Thyroid gland (tissue), 4 donors: ENCODE results near the gene DOK1. TPM values are rescaled to one million over a fixed set of nuclear protein-coding genes. Genes with fewer than 3 reads are reported as not detected.

Experiments
- DNase-seq, 2 donors: peaks; one replicate each; pipeline ENCODE4 v3.0.0-alpha.2; 2019
- H3K27ac ChIP-seq, 3 donors: fragments of 200-600 bp; sonication (generic); 1 replicate in 2 of 3; 2 replicates in 1 of 3; pipeline ENCODE4 v1.5.1; 2016 to 2019; ENCODE audit warnings: mild to moderate bottlenecking in 1 of 3, moderate library complexity in 1 of 3
- H3K27me3 ChIP-seq: fragments of 200-600 bp; sonication (generic); one replicate; pipeline ENCODE4 v1.5.1; 2019
- H3K36me3 ChIP-seq, 2 donors: fragments of 200-600 bp; sonication (generic); one replicate each; pipeline ENCODE4 v1.5.1; 2016 to 2019
- H3K4me1 ChIP-seq, 2 donors: fragments of 200-600 bp; sonication (generic); one replicate each; pipeline ENCODE4 v1.5.1; 2017 to 2019
- H3K4me3 ChIP-seq, 3 donors: fragments of 200-600 bp; sonication (generic); replicated peaks in 1 of 3; 1 replicate in 2 of 3; 2 replicates in 1 of 3; pipeline ENCODE4 v1.5.1; 2016; ENCODE audit warnings: mild to moderate bottlenecking in 1 of 3
- H3K9me3 ChIP-seq: fragments of 200-600 bp; sonication (generic); one replicate; pipeline ENCODE4 v1.5.1; 2017
- CTCF ChIP-seq, 6 experiments: fragments of 200-600 bp in 3 of 6; fragments of 450-650 bp in 3 of 6; sonication (generic) in 3 of 6; IDR thresholded peaks; one replicate each; pipeline ENCODE4 v1.5.1; 2016 to 2019; ENCODE audit warnings: antibody characterized with exemption in 6 of 6, mild to moderate bottlenecking in 2 of 6, inconsistent platforms in 1 of 6, moderate library complexity in 1 of 6
- POLR2A ChIP-seq, 2 donors: fragments of 450-650 bp; IDR thresholded peaks; one replicate each; pipeline ENCODE4 v1.6.1; 2017; ENCODE audit warnings: antibody characterized with exemption in 2 of 2, mild to moderate bottlenecking in 2 of 2, moderate library complexity in 1 of 2
- WGBS, 2 donors: methylation state at CpG; one replicate each; pipeline ENCODE4 v1.1.5; 2017; 5-methylcytosine and 5-hydroxymethylcytosine counted together
- intact Hi-C: fragments of 100-400 bp; cut with DNase I; formaldehyde crosslinking; loops from one replicate; pipeline ENCODE4 v1.15.1; 2023
- total RNA-seq, 4 donors: library from RNA; depleted of rRNA; stranded (reverse); fragments of >200 nt; gene quantifications; one replicate each; pipeline ENCODE4 v1.2.3, GENCODE V29; 2016

DOK1 gene
- total RNA-seq, 4 donors from 2014 or later: 14.4 to 19.4 (median 18.4) TPM

- WGBS, 2 donors: 82% methylated on average over 2 of the region's 2 CpGs
Measured at GRCh38 chr2:74582184-74582583, 27.7 kb downstream of the DOK1 start.

DNA sequence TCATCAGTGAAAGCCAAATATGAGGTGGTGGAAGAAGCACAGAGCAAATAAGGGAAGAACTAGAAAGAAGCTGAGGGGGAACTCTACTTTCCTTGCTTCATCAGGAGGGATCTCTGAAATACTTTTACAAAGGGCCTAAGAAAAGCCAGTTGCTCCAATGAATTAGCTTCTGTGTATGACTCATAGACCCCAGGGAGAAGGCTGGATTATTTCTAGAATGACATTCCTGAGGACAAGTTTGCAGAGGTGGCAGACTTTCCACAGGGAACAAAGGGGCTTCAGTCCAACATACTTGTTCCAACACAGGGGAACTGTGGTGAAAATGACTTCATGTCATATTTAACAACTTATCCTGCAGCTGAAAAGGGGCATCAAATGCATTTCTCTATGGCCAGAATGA lies 29.0 kb downstream of the DOK1 start:
- DNase-seq: no peak
- peaks cover 0 to 4% of the 10 kb centered on the region in 2 donors for H3K4me1 ChIP-seq
- H3K36me3 ChIP-seq: no peaks in the 10 kb centered on the region
- no peak overlapping the region for H3K27ac ChIP-seq
- H3K4me3 ChIP-seq: no peak overlapping the region
- H3K27me3 ChIP-seq: no peaks in the 10 kb centered on the region
- intact Hi-C loops: loop anchor here (10.0 kb wide), 1 partner anchor 59 kb away; the partner anchor contains the start of genes AUP1, DQX1 and HTRA2
- no peak for TF ChIP-seq POLR2A (IDR thresholded peaks at IDR 0.05)
- TF ChIP-seq CTCF (IDR thresholded peaks at IDR 0.05): no peak
- no peaks in the 10 kb centered on the region for H3K9me3 ChIP-seq

More at GRCh38 chr2:74582184-74582583, 27.7 kb downstream of the DOK1 start:
- no peak for TF ChIP-seq CTCF (IDR thresholded peaks at IDR 0.05)
- no peak for TF ChIP-seq POLR2A (IDR thresholded peaks at IDR 0.05)
- Histone ChIP-seq H3K27ac (no peak overlapping the region), H3K36me3 (no peaks in the 10 kb centered on the region), H3K9me3 (no peaks in the 10 kb centered on the region), H3K27me3 (no peaks in the 10 kb centered on the region), H3K4me3 (no peak overlapping the region), H3K4me1 (peaks cover 0 to 4% of the 10 kb centered on the region in 2 donors)
- no peak for DNase-seq
- intact Hi-C loops: loop anchor here (10.0 kb wide), 1 partner anchor 57 kb away; the partner anchor contains the start of genes AUP1, DQX1 and HTRA2

GRCh38 chr2:74584088-74584645 lies 29.6 kb downstream of the DOK1 start:
- whole genome bisulfite sequencing, 2 donors: 69 to 88% methylated on average over 2 of the region's 2 CpGs
- no peaks in the 10 kb centered on the region for H3K27me3 ChIP-seq
- peaks cover 0 to 4% of the 10 kb centered on the region in 2 donors for H3K4me1 ChIP-seq
- DNase-seq: no peak
- intact Hi-C loops: loop anchor here (10.0 kb wide), 1 partner anchor 59 kb away; the partner anchor contains the start of genes AUP1, DQX1 and HTRA2
- H3K9me3 ChIP-seq: no peaks in the 10 kb centered on the region
- no peaks in the 10 kb centered on the region for H3K36me3 ChIP-seq
- TF ChIP-seq CTCF (IDR thresholded peaks at IDR 0.05): no peak
- TF ChIP-seq POLR2A (IDR thresholded peaks at IDR 0.05): no peak
- H3K27ac ChIP-seq: no peak overlapping the region
- no peak overlapping the region for H3K4me3 ChIP-seq

DNA sequence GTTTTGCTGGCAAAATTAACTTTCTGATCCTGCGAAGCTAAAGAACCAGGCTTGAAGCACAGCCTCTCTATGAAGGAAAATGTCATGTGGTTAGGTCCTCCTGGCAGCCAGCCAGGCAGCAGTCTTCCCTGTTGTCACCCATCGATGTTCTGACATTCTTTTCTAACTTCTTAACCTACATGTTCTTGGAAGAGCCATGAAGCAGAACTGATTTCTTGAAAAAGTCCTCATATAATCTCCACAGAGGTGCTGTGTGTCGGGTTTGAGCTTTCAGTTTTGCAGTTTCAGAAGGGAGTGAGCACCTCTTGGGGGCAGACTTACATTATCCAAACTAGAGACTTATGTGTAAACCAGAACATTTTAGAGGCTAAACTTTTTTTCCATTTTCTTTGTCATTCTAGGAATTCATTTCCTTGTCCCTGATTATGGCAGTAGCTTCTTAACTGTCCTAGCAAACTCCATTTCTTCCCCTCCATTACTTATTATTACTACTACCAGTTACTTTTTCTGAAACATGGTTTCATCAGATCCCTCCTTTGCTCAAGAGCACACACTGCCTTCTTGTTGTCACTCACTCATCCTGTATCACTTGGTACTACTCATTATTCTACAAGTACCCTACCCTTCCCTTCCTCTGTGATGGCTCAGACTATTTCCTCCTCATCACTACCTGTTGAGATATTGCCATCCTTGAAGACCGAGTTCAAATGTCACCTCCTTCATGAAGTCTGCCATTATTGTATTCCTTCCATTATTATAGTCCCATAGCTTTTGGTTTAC lies 31.1 kb downstream of the DOK1 start:
- DNase-seq: peak; percentile 40 to 54

More for the DNA sequence above, 31.1 kb downstream of the DOK1 start:
- Histone ChIP-seq H3K9me3 (no peaks in the 10 kb centered on the region), H3K4me3 (no peak overlapping the region), H3K36me3 (no peaks in the 10 kb centered on the region), H3K27ac (no peak overlapping the region), H3K27me3 (no peaks in the 10 kb centered on the region), H3K4me1 (peaks cover 0 to 4% of the 10 kb centered on the region in 2 donors)
- 32 to 45% methylated on average over 4 of the region's 4 CpGs for WGBS, 2 donors
- TF ChIP-seq POLR2A (IDR thresholded peaks at IDR 0.05) (no peak), CTCF (IDR thresholded peaks at IDR 0.05) (no peak)
- intact Hi-C loops: loop anchor here (10.0 kb wide), 1 partner anchor 61 kb away; the partner anchor contains the start of genes AUP1, DQX1 and HTRA2
